HepG2 (cell line): ENCODE data around the gene MTHFD1. TPM values are rescaled to one million over a fixed set of nuclear protein-coding genes. Genes with fewer than 3 reads are reported as not detected.

Experiments used
- BRCA1 ChIP-seq: sonication (generic); formaldehyde crosslinking; IDR thresholded peaks from 2 replicates; pipeline ENCODE4 v1.4.0; 2020; ENCODE audit warnings: missing genetic modification reagents
- KDM2A ChIP-seq: sonication (generic); formaldehyde crosslinking; IDR thresholded peaks from 2 replicates; pipeline ENCODE4 v1.4.0; 2020; ENCODE audit warnings: low read depth, missing genetic modification reagents, borderline replicate concordance
- NFATC3 ChIP-seq: sonication (generic); formaldehyde crosslinking; IDR thresholded peaks from 2 replicates; pipeline ENCODE4 v1.5.1; 2020; ENCODE audit warnings: mild to moderate bottlenecking, missing genetic modification reagents
- PCBP1 ChIP-seq: fragments of 200-400 bp; formaldehyde crosslinking; IDR thresholded peaks from 2 replicates; pipeline ENCODE4 v1.6.1; 2017; ENCODE audit warnings: mild to moderate bottlenecking, low read depth, low read length, borderline replicate concordance
- SRSF1 ChIP-seq: fragments of 200-400 bp; formaldehyde crosslinking; optimal IDR thresholded peaks from 2 replicates; pipeline ENCODE3; 2017; ENCODE audit warnings: mild to moderate bottlenecking, low read depth, low read length, moderate library complexity
- TGIF2 ChIP-seq: IDR thresholded peaks from 2 replicates; pipeline ENCODE4 v1.6.1; 2016; ENCODE audit warnings: control low read depth, missing compliant biosample characterization
- ZC3H4 ChIP-seq: sonication (generic); formaldehyde crosslinking; IDR thresholded peaks from 2 replicates; pipeline ENCODE4 v1.4.0; 2020; ENCODE audit warnings: missing genetic modification reagents, borderline replicate concordance
- ZNF34 ChIP-seq: sonication (generic); formaldehyde crosslinking; IDR thresholded peaks from 2 replicates; pipeline ENCODE4 v1.4.0; 2020; ENCODE audit warnings: mild to moderate bottlenecking, missing genetic modification reagents, borderline replicate concordance
- ZNF546 ChIP-seq: sonication (generic); formaldehyde crosslinking; conservative IDR thresholded peaks from 2 replicates; pipeline ENCODE4 v1.8.1; 2023; ENCODE audit warnings: mild to moderate bottlenecking, missing genetic modification reagents
- polyA plus RNA-seq, 8 experiments: library from polyadenylated mRNA; depleted of rRNA in 3 of 8; stranded (reverse) in 7 of 8; unstranded in 1 of 8; fragments of >200 nt; fragmentation: Illumina TruSeq in 4 of 8; extraction: Trizol in 4 of 8; gene quantifications; 2 replicates each; pipeline versions ENCODE4 v1.2.1 to v1.2.3, GENCODE V29; 2011 to 2016; ENCODE audit warnings: low read depth in 4 of 8, missing spikeins in 1 of 8, mixed read lengths in 1 of 8; ENCODE audit not compliant: insufficient read depth in 1 of 8
- total RNA-seq, 5 experiments: library from RNA; depleted of rRNA; stranded (reverse); fragments of >200 nt; fragmentation: Illumina TruSeq; extraction: Trizol; gene quantifications; 2 replicates each; pipeline ENCODE4 v1.2.3, GENCODE V29; 2016; ENCODE audit warnings: low read depth in 1 of 5
- TF ChIP-seq, protein P1 (sequence below): sonication (generic); formaldehyde crosslinking; IDR thresholded peaks from 2 replicates; pipeline ENCODE4 v1.5.1; 2020; ENCODE audit warnings: mild to moderate bottlenecking, missing genetic modification reagents, borderline replicate concordance
- TF ChIP-seq, protein P2 (sequence below): sonication (generic); formaldehyde crosslinking; IDR thresholded peaks from 2 replicates; pipeline ENCODE4 v1.5.0; 2020; ENCODE audit warnings: mild to moderate bottlenecking, missing genetic modification reagents, borderline replicate concordance
- TF ChIP-seq, protein P3 (sequence below): sonication (generic); formaldehyde crosslinking; IDR thresholded peaks from 2 replicates; pipeline ENCODE4 v1.5.0; 2020; ENCODE audit warnings: mild to moderate bottlenecking, missing genetic modification reagents
- TF ChIP-seq, protein P4 (sequence below), 2 experiments: sonication (generic) in 1 of 2; formaldehyde crosslinking in 1 of 2; IDR thresholded peaks; 2 replicates each; pipeline versions ENCODE4 v1.4.0 to v1.6.1; 2016 to 2020; ENCODE audit warnings: borderline replicate concordance in 1 of 2, low read depth in 1 of 2, mild to moderate bottlenecking in 1 of 2, missing genetic modification reagents in 1 of 2

MTHFD1 gene
- total and polyA plus RNA-seq, 2 of the 13 experiments (the other 11 are each of a cell fraction or from before 2014, with no cell fraction given) = 31.0 to 106 TPM

DNA sequence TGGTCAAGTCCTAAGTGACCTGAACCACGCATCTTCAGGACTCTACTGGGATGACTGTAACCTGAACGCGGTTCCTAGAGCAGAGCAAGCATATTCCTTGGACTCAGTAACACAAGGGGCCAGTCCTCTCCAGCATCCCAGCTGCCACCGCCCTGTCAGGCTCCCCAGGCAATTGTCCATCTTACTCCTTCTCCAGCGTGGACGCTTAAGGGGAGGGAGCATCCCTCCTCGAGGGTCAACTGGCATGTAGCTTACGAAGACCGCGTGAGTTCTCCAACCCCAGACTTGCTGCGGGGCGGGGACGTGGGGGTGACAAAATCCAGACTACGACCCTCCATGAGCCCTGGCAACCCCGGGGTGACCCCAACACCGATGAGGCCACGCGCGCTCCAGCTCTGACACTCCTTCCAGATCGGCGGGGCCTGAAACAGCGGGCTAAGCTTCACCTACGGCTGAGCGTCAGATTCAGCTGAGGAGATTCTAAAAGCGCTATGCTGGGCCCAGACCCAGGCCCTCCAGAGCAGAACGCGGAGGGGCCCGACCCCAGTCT, 846 bp upstream of the MTHFD1 start (continued):
- TF ChIP-seq, protein P1, sequence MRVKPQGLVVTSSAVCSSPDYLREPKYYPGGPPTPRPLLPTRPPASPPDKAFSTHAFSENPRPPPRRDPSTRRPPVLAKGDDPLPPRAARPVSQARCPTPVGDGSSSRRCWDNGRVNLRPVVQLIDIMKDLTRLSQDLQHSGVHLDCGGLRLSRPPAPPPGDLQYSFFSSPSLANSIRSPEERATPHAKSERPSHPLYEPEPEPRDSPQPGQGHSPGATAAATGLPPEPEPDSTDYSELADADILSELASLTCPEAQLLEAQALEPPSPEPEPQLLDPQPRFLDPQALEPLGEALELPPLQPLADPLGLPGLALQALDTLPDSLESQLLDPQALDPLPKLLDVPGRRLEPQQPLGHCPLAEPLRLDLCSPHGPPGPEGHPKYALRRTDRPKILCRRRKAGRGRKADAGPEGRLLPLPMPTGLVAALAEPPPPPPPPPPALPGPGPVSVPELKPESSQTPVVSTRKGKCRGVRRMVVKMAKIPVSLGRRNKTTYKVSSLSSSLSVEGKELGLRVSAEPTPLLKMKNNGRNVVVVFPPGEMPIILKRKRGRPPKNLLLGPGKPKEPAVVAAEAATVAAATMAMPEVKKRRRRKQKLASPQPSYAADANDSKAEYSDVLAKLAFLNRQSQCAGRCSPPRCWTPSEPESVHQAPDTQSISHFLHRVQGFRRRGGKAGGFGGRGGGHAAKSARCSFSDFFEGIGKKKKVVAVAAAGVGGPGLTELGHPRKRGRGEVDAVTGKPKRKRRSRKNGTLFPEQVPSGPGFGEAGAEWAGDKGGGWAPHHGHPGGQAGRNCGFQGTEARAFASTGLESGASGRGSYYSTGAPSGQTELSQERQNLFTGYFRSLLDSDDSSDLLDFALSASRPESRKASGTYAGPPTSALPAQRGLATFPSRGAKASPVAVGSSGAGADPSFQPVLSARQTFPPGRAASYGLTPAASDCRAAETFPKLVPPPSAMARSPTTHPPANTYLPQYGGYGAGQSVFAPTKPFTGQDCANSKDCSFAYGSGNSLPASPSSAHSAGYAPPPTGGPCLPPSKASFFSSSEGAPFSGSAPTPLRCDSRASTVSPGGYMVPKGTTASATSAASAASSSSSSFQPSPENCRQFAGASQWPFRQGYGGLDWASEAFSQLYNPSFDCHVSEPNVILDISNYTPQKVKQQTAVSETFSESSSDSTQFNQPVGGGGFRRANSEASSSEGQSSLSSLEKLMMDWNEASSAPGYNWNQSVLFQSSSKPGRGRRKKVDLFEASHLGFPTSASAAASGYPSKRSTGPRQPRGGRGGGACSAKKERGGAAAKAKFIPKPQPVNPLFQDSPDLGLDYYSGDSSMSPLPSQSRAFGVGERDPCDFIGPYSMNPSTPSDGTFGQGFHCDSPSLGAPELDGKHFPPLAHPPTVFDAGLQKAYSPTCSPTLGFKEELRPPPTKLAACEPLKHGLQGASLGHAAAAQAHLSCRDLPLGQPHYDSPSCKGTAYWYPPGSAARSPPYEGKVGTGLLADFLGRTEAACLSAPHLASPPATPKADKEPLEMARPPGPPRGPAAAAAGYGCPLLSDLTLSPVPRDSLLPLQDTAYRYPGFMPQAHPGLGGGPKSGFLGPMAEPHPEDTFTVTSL (CRISPR knock-in tag) = 0 out of 2 replicates have a peak, but pooled peaks have one; percentile 5
- TF ChIP-seq KDM2A (CRISPR knock-in tag) (0 out of 2 replicates have a peak, but pooled peaks have one; percentile 11), ZNF34 (CRISPR knock-in tag) (no peak), BRCA1 (CRISPR knock-in tag) (no peak), SRSF1 (peak; percentile 1), ZC3H4 (CRISPR knock-in tag) (0 out of 2 replicates have a peak, but pooled peaks have one; percentile 47), PCBP1 (no peak), ZNF546 (CRISPR knock-in tag) (peak; percentile 16; the same call in 1 of the 2 replicates), TGIF2 (CRISPR knock-in tag) (no peak), NFATC3 (CRISPR knock-in tag) (no peak)
- TF ChIP-seq, protein P2, sequence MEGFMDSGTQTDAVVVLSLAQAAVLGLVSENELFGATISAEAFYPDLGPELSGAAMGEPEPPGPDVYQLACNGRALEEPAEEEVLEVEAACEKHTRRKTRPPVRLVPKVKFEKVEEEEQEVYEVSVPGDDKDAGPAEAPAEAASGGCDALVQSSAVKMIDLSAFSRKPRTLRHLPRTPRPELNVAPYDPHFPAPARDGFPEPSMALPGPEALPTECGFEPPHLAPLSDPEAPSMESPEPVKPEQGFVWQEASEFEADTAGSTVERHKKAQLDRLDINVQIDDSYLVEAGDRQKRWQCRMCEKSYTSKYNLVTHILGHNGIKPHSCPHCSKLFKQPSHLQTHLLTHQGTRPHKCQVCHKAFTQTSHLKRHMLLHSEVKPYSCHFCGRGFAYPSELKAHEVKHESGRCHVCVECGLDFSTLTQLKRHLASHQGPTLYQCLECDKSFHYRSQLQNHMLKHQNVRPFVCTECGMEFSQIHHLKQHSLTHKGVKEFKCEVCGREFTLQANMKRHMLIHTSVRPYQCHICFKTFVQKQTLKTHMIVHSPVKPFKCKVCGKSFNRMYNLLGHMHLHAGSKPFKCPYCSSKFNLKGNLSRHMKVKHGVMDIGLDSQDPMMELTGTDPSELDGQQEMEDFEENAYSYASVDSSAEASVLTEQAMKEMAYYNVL (CRISPR knock-in tag) = 0 out of 2 replicates have a peak, but pooled peaks have one; percentile 9
- TF ChIP-seq, protein P3, sequence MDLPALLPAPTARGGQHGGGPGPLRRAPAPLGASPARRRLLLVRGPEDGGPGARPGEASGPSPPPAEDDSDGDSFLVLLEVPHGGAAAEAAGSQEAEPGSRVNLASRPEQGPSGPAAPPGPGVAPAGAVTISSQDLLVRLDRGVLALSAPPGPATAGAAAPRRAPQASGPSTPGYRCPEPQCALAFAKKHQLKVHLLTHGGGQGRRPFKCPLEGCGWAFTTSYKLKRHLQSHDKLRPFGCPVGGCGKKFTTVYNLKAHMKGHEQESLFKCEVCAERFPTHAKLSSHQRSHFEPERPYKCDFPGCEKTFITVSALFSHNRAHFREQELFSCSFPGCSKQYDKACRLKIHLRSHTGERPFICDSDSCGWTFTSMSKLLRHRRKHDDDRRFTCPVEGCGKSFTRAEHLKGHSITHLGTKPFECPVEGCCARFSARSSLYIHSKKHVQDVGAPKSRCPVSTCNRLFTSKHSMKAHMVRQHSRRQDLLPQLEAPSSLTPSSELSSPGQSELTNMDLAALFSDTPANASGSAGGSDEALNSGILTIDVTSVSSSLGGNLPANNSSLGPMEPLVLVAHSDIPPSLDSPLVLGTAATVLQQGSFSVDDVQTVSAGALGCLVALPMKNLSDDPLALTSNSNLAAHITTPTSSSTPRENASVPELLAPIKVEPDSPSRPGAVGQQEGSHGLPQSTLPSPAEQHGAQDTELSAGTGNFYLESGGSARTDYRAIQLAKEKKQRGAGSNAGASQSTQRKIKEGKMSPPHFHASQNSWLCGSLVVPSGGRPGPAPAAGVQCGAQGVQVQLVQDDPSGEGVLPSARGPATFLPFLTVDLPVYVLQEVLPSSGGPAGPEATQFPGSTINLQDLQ = peak; percentile 75; the same call in 1 of the 2 replicates
- TF ChIP-seq, protein P4, sequence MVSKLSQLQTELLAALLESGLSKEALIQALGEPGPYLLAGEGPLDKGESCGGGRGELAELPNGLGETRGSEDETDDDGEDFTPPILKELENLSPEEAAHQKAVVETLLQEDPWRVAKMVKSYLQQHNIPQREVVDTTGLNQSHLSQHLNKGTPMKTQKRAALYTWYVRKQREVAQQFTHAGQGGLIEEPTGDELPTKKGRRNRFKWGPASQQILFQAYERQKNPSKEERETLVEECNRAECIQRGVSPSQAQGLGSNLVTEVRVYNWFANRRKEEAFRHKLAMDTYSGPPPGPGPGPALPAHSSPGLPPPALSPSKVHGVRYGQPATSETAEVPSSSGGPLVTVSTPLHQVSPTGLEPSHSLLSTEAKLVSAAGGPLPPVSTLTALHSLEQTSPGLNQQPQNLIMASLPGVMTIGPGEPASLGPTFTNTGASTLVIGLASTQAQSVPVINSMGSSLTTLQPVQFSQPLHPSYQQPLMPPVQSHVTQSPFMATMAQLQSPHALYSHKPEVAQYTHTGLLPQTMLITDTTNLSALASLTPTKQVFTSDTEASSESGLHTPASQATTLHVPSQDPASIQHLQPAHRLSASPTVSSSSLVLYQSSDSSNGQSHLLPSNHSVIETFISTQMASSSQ (IDR thresholded peaks at IDR 0.05; ENCODE audit: low read depth) = no peak
- TF ChIP-seq, protein P4 (CRISPR knock-in tag; IDR thresholded peaks at IDR 0.05; ENCODE audit: borderline replicate concordance) = peak; percentile 42; the same call in 1 of the 2 replicates
